GM21717 (cell line): ENCODE data around the gene UBAC1.
"Not testable (repeated sequence)": the region's sequence is repeated elsewhere in the genome, so short reads cannot be mapped to it uniquely, and the experiment has no call there.

Source experiments
- ATAC-seq: cut with Tn5 transposase; IDR thresholded peaks from one replicate; pipeline ENCODE4 v1.9.1; 2021; ENCODE audit warnings: mild to moderate bottlenecking, moderate library complexity; ENCODE audit not compliant: unreplicated experiment

Gene UBAC1

GRCh38 chr9:135943604-135944003 lies 17.6 kb downstream of the UBAC1 start:
- ATAC-seq = not testable (repeated sequence)

- no peak for ATAC-seq
Measured at GRCh38 chr9:135941288-135941995, 19.7 kb downstream of the UBAC1 start.

- no peak for ATAC-seq
Measured at GRCh38 chr9:135939351-135940265, 21.6 kb downstream of the UBAC1 start.

- ATAC-seq = no peak
Measured at GRCh38 chr9:135937521-135938489, 23.4 kb downstream of the UBAC1 start.

- ATAC-seq = no peak
Measured at GRCh38 chr9:135933114-135933513, 28.1 kb downstream of the UBAC1 start.

- no peak for ATAC-seq
Measured at GRCh38 chr9:135932656-135933055, 28.5 kb downstream of the UBAC1 start.

GRCh38 chr9:135931349-135931820 lies 29.8 kb downstream of the UBAC1 start:
- no peak for ATAC-seq

- no peak for ATAC-seq
Measured at GRCh38 chr9:135930446-135931345, 30.5 kb downstream of the UBAC1 start.

GRCh38 chr9:135929656-135930445 lies 31.3 kb downstream of the UBAC1 start:
- ATAC-seq = no peak

- ATAC-seq = no peak
Measured at GRCh38 chr9:135928731-135929655, 32.2 kb downstream of the UBAC1 start.

GRCh38 chr9:135928074-135928730 lies 33.0 kb downstream of the UBAC1 start:
- ATAC-seq = no peak

- no peak for ATAC-seq
Measured at GRCh38 chr9:135927195-135928013, 33.8 kb downstream of the UBAC1 start.

- no peak for ATAC-seq
Measured at GRCh38 chr9:135926402-135927194, 34.6 kb downstream of the UBAC1 start.

- ATAC-seq = no peak
Measured at GRCh38 chr9:135925496-135926133, 35.6 kb downstream of the UBAC1 start.

- ATAC-seq = no peak
Measured at GRCh38 chr9:135924628-135925338, 36.4 kb downstream of the UBAC1 start.
